SK-N-SH (cell line): ENCODE data around the gene IRF1. TPM values are rescaled to one million over a fixed set of nuclear protein-coding genes. Genes with fewer than 3 reads are reported as not detected.

Experiments used
- CTCF ChIA-PET: fragments of 300-600, 350-600 bp; formaldehyde crosslinking; extraction: SDS; loops from one replicate; lab custom pipeline; 2021; lab: Yijun Ruan, JAX
- POLR2A ChIA-PET: fragments of 350-600 bp; sonication (Branson Sonifier 250); formaldehyde crosslinking; extraction: SDS; loops from one replicate; lab custom pipeline; 2020; ENCODE audit warnings: antibody characterized with exemption, inconsistent platforms; lab: Yijun Ruan, JAX
- DNase-seq: peaks from one replicate; pipeline ENCODE4 v3.0.0; 2012
- H2AFZ ChIP-seq: fragments of 200-600 bp; sonication (generic); 2 replicates; pipeline ENCODE4 v1.8.1; 2016; ENCODE audit warnings: antibody characterized with exemption, mild to moderate bottlenecking, low read depth
- H3F3A ChIP-seq: fragments of 200-600 bp; sonication (generic); replicated peaks from 2 replicates; pipeline ENCODE3; 2016; ENCODE audit warnings: antibody characterized with exemption, mild to moderate bottlenecking; ENCODE audit not compliant: insufficient read depth
- H3K27ac ChIP-seq, 2 experiments: fragments of 200-500 bp in 1 of 2; fragments of 200-600 bp in 1 of 2; sonication (Bioruptor generic) in 1 of 2; sonication (generic), shearing (Covaris generic) in 1 of 2; 2 replicates each; pipeline versions ENCODE4 v1.5.1 to v1.6.1; 2014 to 2016; ENCODE audit warnings: low read depth in 2 of 2, inconsistent platforms in 1 of 2, low read length in 1 of 2, mild to moderate bottlenecking in 1 of 2, mixed read lengths in 1 of 2
- H3K27me3 ChIP-seq: fragments of 200-600 bp; sonication (generic), shearing (Covaris generic); 2 replicates; pipeline ENCODE4 v1.6.1; 2016; ENCODE audit warnings: mixed run types; ENCODE audit not compliant: insufficient read depth
- H3K36me3 ChIP-seq, 2 experiments: fragments of 200-500 bp in 1 of 2; fragments of 200-600 bp in 1 of 2; sonication (Bioruptor generic) in 1 of 2; sonication (generic) in 1 of 2; replicated peaks in 1 of 2; 2 replicates each; pipeline versions ENCODE3 to v1.5.1; 2014 to 2016; ENCODE audit warnings: low read length in 1 of 2, mild to moderate bottlenecking in 1 of 2; ENCODE audit not compliant: insufficient read depth in 2 of 2, control insufficient read depth in 1 of 2
- H3K4me1 ChIP-seq, 2 experiments: fragments of 200-500 bp in 1 of 2; fragments of 200-600 bp in 1 of 2; sonication (Bioruptor generic) in 1 of 2; sonication (generic), shearing (Covaris generic) in 1 of 2; 2 replicates each; pipeline versions ENCODE4 v1.5.1 to v1.6.1; 2014 to 2016; ENCODE audit warnings: low read depth in 1 of 2, low read length in 1 of 2, mixed run types in 1 of 2; ENCODE audit not compliant: insufficient read depth in 2 of 2, control insufficient read depth in 1 of 2
- H3K4me2 ChIP-seq: fragments of 200-600 bp; sonication (generic), shearing (Covaris generic); 2 replicates; pipeline ENCODE4 v1.6.1; 2017; ENCODE audit warnings: mixed run types
- H3K4me3 ChIP-seq, 2 experiments: fragments of 200-500 bp in 1 of 2; fragments of 200-600 bp in 1 of 2; sonication (Bioruptor generic) in 1 of 2; sonication (generic), shearing (Covaris generic) in 1 of 2; 2 replicates each; pipeline versions ENCODE4 v1.5.1 to v1.8.1; 2014 to 2016; ENCODE audit warnings: low read depth in 2 of 2, inconsistent platforms in 1 of 2, low read length in 1 of 2, mild to moderate bottlenecking in 1 of 2, mixed read lengths in 1 of 2, moderate library complexity in 1 of 2
- H3K79me2 ChIP-seq: fragments of 200-600 bp; sonication (generic); 2 replicates; pipeline ENCODE4 v1.8.1; 2017; ENCODE audit warnings: mild to moderate bottlenecking; ENCODE audit not compliant: insufficient read depth
- H3K9ac ChIP-seq: fragments of 200-600 bp; sonication (generic); 2 replicates; pipeline ENCODE4 v1.6.1; 2017; ENCODE audit warnings: mixed run types
- H3K9me2 ChIP-seq: fragments of 200-600 bp; sonication (generic); 2 replicates; pipeline ENCODE4 v1.6.1; 2017; ENCODE audit warnings: mixed run types
- H3K9me3 ChIP-seq: fragments of 200-600 bp; sonication (generic); 2 replicates; pipeline ENCODE4 v1.6.1; 2017; ENCODE audit warnings: mixed run types, mild to moderate bottlenecking, moderate library complexity
- H4K20me1 ChIP-seq: fragments of 200-600 bp; sonication (generic); 2 replicates; pipeline ENCODE4 v1.6.1; 2017; ENCODE audit warnings: mild to moderate bottlenecking, mixed run types; ENCODE audit not compliant: insufficient read depth
- ELF1 ChIP-seq: IDR thresholded peaks from 2 replicates; pipeline ENCODE4 v1.4.0; 2012
- EP300 ChIP-seq, 2 experiments: IDR thresholded peaks; 2 replicates each; pipeline versions ENCODE4 v1.4.0 to v1.6.1; 2012; ENCODE audit warnings: borderline replicate concordance in 1 of 2, low read depth in 1 of 2, low read length in 1 of 2
- FOSL2 ChIP-seq: IDR thresholded peaks from 2 replicates; pipeline ENCODE4 v1.4.0; 2012; ENCODE audit warnings: low read depth, mild to moderate bottlenecking, moderate library complexity, borderline replicate concordance
- FOXJ3 ChIP-seq: sonication (generic); formaldehyde crosslinking; IDR thresholded peaks from 2 replicates; pipeline ENCODE4 v1.5.1; 2020; ENCODE audit warnings: mild to moderate bottlenecking, missing genetic modification reagents
- FOXM1 ChIP-seq: IDR thresholded peaks from 2 replicates; pipeline ENCODE4 v1.4.0; 2012; ENCODE audit warnings: low read depth, mild to moderate bottlenecking
- GATA2 ChIP-seq: sonication (generic); formaldehyde crosslinking; IDR thresholded peaks from 2 replicates; pipeline ENCODE4 v1.5.0; 2020; ENCODE audit warnings: mild to moderate bottlenecking, missing genetic modification reagents
- JUND ChIP-seq: IDR thresholded peaks from 2 replicates; pipeline ENCODE4 v1.4.0; 2012
- MAX ChIP-seq: IDR thresholded peaks from 2 replicates; pipeline ENCODE4 v1.4.0; 2012; ENCODE audit warnings: low read depth
- MEF2A ChIP-seq: IDR thresholded peaks from 2 replicates; pipeline ENCODE4 v1.4.0; 2012; ENCODE audit warnings: low read depth, borderline replicate concordance
- MXI1 ChIP-seq: IDR thresholded peaks from 2 replicates; pipeline ENCODE4 v1.6.1; 2012; ENCODE audit warnings: mild to moderate bottlenecking, low read depth, low read length, improper control_type of control experiment
- NFIC ChIP-seq: IDR thresholded peaks from 2 replicates; pipeline ENCODE4 v1.4.0; 2012; ENCODE audit warnings: borderline replicate concordance
- NRF1 ChIP-seq: IDR thresholded peaks from 2 replicates; pipeline ENCODE4 v1.6.1; 2012; ENCODE audit warnings: low read depth, mild to moderate bottlenecking, low read length
- POLR2AphosphoS5 ChIP-seq: IDR thresholded peaks from 2 replicates; pipeline ENCODE4 v1.6.1; 2012; ENCODE audit warnings: low read depth, low read length
- RCOR1 ChIP-seq: fragments of 150-350 bp; IDR thresholded peaks from 2 replicates; pipeline ENCODE4 v1.6.1; 2017; ENCODE audit warnings: antibody characterized with exemption, low read length
- RFX5 ChIP-seq: IDR thresholded peaks from 2 replicates; pipeline ENCODE4 v1.6.1; 2012; ENCODE audit warnings: mild to moderate bottlenecking, improper control_type of control experiment, low read length
- TAF1 ChIP-seq: IDR thresholded peaks from 2 replicates; pipeline ENCODE4 v1.6.1; 2012; ENCODE audit warnings: low read depth, mild to moderate bottlenecking, low read length, moderate library complexity, borderline replicate concordance
- TEAD4 ChIP-seq: IDR thresholded peaks from 2 replicates; pipeline ENCODE4 v1.4.0; 2012; ENCODE audit warnings: mild to moderate bottlenecking, borderline replicate concordance; ENCODE audit not compliant: insufficient read depth
- USF2 ChIP-seq: fragments of 150-350 bp; IDR thresholded peaks from 2 replicates; pipeline ENCODE4 v1.6.1; 2017; ENCODE audit warnings: antibody characterized with exemption, low read length, low read depth, borderline replicate concordance
- YY1 ChIP-seq: IDR thresholded peaks from 2 replicates; pipeline ENCODE4 v1.4.0; 2012; ENCODE audit warnings: low read depth, mild to moderate bottlenecking
- ZBTB33 ChIP-seq: IDR thresholded peaks from 2 replicates; pipeline ENCODE4 v1.4.0; 2012; ENCODE audit warnings: low read depth, borderline replicate concordance
- WGBS: methylation state at CpG from one replicate; pipeline ENCODE4 v1.1.6; 2017; ENCODE audit warnings: low lambda C conversion rate; 5-methylcytosine and 5-hydroxymethylcytosine counted together
- polyA plus RNA-seq, 3 experiments: library from polyadenylated mRNA; depleted of rRNA; stranded (reverse); fragments of >200 nt; gene quantifications; 2 replicates each; pipeline ENCODE4 v1.2.3, GENCODE V29; 2012
- TF ChIP-seq, protein P1 (sequence below): fragments of 150-350 bp; IDR thresholded peaks from 2 replicates; pipeline ENCODE4 v1.6.1; 2016; ENCODE audit warnings: mild to moderate bottlenecking, low read depth, low read length

The IRF1 gene
- polyA plus RNA-seq, 1 of the 3 experiments (the other 2 are of a cell fraction) = 15.2 TPM

DNA sequence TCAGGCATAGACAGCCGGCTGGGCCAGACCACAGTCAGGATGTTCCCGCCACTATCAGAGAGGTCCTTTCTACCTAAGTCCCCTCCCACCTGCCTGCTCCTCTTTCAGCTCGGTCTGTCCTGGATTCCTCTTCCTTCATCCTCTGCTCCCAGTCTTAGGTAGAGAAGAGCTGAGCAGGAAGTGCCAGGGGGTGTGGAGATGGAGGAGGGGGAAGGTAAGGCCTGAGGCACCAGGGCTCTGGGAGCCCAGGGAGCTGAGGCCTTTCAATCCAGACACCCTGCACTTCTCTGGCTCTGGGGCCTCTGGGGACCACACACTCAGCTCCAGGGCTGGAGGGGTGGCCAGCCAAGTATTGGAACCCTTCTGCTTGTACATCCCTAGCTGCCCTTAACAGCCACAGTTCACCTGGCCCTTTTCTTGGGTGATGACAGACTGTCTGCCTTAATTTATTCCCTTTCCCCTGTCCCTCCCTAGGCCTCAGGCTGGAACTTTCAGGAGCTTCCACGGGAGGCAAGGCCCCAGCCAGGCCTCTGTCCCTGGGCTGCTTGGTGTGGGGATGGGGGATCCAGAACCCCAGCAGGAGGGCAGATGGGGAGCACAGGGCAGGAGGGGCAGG, 15.6 kb downstream of the IRF1 start:
- Histone ChIP-seq H3K9me2 (no peaks in the 10 kb centered on the region), H3K27ac (no peak overlapping the region; a peak in 1 of 4 replicates), H3K36me3 (no peaks in the 10 kb centered on the region), H2AFZ (no peak overlapping the region), H3K4me2 (no peak overlapping the region), H4K20me1 (no peaks in the 10 kb centered on the region), H3K4me3 (no peak overlapping the region), H3F3A (no peaks in the 10 kb centered on the region), H3K27me3 (no peaks in the 10 kb centered on the region), H3K4me1 (peaks cover 0 to 38% of the 10 kb centered on the region in 2 experiments; a peak in 2 of 4 replicates), H3K9me3 (no peaks in the 10 kb centered on the region), H3K9ac (no peak overlapping the region), H3K79me2 (no peaks in the 10 kb centered on the region)
- WGBS = 70% methylated on average over 4 of the region's 4 CpGs
- no peak for TF ChIP-seq GATA2
- no peak for TF ChIP-seq ELF1
- no peak for TF ChIP-seq YY1
- TF ChIP-seq MAX = no peak
- no peak for TF ChIP-seq FOXJ3
- TF ChIP-seq MEF2A = no peak
- TF ChIP-seq FOSL2 = no peak
- no peak for TF ChIP-seq NFIC
- no peak for TF ChIP-seq RCOR1
- no peak for TF ChIP-seq TEAD4
- TF ChIP-seq USF2 = no peak
- POLR2A ChIA-PET = interaction anchor here (0.6 to 1.1 kb wide), 2 partner anchors 10 to 489 kb away, joined by 3 read pairs; partner anchors contain the start of gene AFF4
- CTCF ChIA-PET = interaction anchor here (0.8 to 2.6 kb wide), 4 partner anchors 15 to 26 kb away, joined by 3 to 7 read pairs (median 5); partner anchors contain the start of gene IRF1
- no peak for DNase-seq

GRCh38 chr5:132474131-132474723, 16.3 kb downstream of the IRF1 start:
- no peaks in the 10 kb centered on the region for H3F3A ChIP-seq
- no peaks in the 10 kb centered on the region for H3K79me2 ChIP-seq
- DNase-seq = no peak
- no peaks in the 10 kb centered on the region for H4K20me1 ChIP-seq
- no peak overlapping the region for H3K9ac ChIP-seq
- H3K36me3 ChIP-seq = no peaks in the 10 kb centered on the region
- H3K9me2 ChIP-seq = no peaks in the 10 kb centered on the region
- no peak overlapping the region for H3K4me3 ChIP-seq
- H3K9me3 ChIP-seq = no peaks in the 10 kb centered on the region
- CTCF ChIA-PET = interaction anchor here (0.8 to 2.6 kb wide), 4 partner anchors 15 to 47 kb away, joined by 3 to 7 read pairs (median 5); partner anchors contain the start of gene IRF1
- H2AFZ ChIP-seq = no peak overlapping the region
- 91% methylated on average over 3 of the region's 3 CpGs for WGBS
- H3K27ac ChIP-seq = no peak overlapping the region
- H3K4me1 ChIP-seq = peaks cover 0 to 44% of the 10 kb centered on the region in 2 experiments; a peak in 2 of 4 replicates
- H3K4me2 ChIP-seq = no peak overlapping the region
- H3K27me3 ChIP-seq = no peaks in the 10 kb centered on the region
- POLR2A ChIA-PET = interaction anchor here (0.6 to 1.1 kb wide), 2 partner anchors 9 to 489 kb away, joined by 3 read pairs; partner anchors contain the start of gene AFF4
- TF ChIP-seq, protein P1, sequence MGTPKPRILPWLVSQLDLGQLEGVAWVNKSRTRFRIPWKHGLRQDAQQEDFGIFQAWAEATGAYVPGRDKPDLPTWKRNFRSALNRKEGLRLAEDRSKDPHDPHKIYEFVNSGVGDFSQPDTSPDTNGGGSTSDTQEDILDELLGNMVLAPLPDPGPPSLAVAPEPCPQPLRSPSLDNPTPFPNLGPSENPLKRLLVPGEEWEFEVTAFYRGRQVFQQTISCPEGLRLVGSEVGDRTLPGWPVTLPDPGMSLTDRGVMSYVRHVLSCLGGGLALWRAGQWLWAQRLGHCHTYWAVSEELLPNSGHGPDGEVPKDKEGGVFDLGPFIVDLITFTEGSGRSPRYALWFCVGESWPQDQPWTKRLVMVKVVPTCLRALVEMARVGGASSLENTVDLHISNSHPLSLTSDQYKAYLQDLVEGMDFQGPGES = no peak
- no peak for TF ChIP-seq EP300 (IDR thresholded peaks at IDR 0.05; ENCODE audit: borderline replicate concordance in 1 of 2, low read depth in 1 of 2, low read length in 1 of 2)
- no peak for TF ChIP-seq FOXM1
- no peak for TF ChIP-seq MAX
- no peak for TF ChIP-seq NRF1
- TF ChIP-seq TAF1 = no peak
- TF ChIP-seq JUND = no peak
- TF ChIP-seq POLR2AphosphoS5 = no peak
- no peak for TF ChIP-seq TEAD4
- no peak for TF ChIP-seq ZBTB33
- TF ChIP-seq MXI1 = no peak
- TF ChIP-seq RFX5 = no peak
